SK-N-SH (cell line): ENCODE results near the gene WRNIP1.
"Not testable (repeated sequence)": the region's sequence is repeated elsewhere in the genome, so short reads cannot be mapped to it uniquely, and the experiment has no call there.

ENCODE experiments used
- TF ChIP-seq, protein P1 (sequence below): fragments of 200-600 bp; sonication (generic); IDR thresholded peaks from 2 replicates; pipeline ENCODE4 v1.6.1; 2017; ENCODE audit warnings: antibody characterized with exemption, mild to moderate bottlenecking, moderate library complexity
- TF ChIP-seq, protein P2 (sequence below): IDR thresholded peaks from 2 replicates; pipeline ENCODE4 v1.4.0; 2012; ENCODE audit warnings: low read depth

DNA sequence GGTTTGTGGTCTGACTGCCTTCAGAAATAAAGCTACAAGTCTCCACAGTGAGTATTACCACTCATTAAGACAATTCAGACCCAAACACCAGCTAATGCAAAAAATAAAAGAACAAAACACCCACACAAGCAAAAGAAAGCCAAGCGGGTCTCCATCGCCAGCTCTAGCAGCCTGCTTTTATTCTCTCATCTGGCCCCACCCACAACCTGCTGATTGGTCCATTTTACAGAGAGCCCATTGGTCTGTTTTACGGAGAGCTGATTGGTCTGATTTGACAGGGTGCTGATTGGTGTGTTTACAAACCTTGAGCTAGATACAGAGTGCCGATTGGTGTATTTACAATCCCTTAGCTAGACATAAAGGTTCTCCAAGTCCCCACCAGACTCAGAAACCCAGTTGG is 2.3 kb upstream of the WRNIP1 start:
- TF ChIP-seq, protein P1, sequence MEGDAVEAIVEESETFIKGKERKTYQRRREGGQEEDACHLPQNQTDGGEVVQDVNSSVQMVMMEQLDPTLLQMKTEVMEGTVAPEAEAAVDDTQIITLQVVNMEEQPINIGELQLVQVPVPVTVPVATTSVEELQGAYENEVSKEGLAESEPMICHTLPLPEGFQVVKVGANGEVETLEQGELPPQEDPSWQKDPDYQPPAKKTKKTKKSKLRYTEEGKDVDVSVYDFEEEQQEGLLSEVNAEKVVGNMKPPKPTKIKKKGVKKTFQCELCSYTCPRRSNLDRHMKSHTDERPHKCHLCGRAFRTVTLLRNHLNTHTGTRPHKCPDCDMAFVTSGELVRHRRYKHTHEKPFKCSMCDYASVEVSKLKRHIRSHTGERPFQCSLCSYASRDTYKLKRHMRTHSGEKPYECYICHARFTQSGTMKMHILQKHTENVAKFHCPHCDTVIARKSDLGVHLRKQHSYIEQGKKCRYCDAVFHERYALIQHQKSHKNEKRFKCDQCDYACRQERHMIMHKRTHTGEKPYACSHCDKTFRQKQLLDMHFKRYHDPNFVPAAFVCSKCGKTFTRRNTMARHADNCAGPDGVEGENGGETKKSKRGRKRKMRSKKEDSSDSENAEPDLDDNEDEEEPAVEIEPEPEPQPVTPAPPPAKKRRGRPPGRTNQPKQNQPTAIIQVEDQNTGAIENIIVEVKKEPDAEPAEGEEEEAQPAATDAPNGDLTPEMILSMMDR: not testable (repeated sequence)
- TF ChIP-seq, protein P2, sequence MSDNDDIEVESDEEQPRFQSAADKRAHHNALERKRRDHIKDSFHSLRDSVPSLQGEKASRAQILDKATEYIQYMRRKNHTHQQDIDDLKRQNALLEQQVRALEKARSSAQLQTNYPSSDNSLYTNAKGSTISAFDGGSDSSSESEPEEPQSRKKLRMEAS: not testable (repeated sequence)
